NCI-H345 (cell line): Measurements from ENCODE around the gene TMEM47.

ENCODE experiments used
- DNase-seq: peaks from one replicate; lab custom pipeline; 2025; lab: John Stamatoyannopoulos, UW

The TMEM47 gene

GRCh38 chrX:34656842-34657725 is at the start of gene TMEM47:
TSS of gene TMEM47 (minus strand) at chrX:34657285. CDS start at chrX:34657029, 256 bp downstream.
- DNase-seq = peak; percentile 51

- no peak for DNase-seq
These were observed 30.0 kb upstream of the TMEM47 start for GRCh38 chrX:34687095-34687494.

GRCh38 chrX:34659575-34659974 is 2.5 kb upstream of the TMEM47 start:
- DNase-seq = no peak

GRCh38 chrX:34658326-34658725 is 1.2 kb upstream of the TMEM47 start:
- DNase-seq = no peak

DNA sequence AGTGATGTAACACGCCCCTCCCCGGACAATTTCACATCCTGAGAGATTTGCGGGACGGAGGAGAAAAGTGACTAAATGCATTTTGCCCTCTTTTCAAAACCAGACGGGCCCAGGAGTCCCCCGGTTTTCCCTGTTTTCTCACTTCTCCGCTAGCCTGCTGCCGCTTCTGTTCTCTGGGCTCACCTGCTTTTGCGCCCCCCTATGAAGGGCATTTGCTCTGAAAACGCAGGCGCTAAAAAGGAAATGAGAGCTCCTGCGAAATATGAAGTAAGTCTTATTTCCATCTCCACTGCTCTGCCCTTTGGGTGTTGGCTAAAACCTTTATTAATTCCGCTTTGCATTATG is 613 bp upstream of the TMEM47 start:
- no peak for DNase-seq

DNA sequence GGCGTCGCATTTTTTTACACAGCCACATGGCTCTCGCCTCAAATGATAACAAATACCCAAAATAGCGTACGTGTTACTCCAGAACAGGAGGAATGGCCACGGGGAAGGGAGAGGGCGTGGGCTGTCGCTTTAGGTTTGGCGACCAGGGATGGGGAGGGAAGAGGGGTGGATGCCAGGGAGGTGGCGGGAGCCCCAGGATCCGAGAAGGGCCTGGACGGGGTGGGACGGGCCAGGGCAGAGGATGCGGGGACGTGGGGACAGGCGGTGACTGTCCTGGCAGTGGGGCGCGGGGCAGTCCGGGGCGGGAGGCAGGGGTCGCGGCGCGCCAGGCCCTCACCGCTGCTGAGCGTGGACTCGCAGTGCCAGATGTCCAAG is 631 bp downstream of the TMEM47 start:
- no peak for DNase-seq

DNA sequence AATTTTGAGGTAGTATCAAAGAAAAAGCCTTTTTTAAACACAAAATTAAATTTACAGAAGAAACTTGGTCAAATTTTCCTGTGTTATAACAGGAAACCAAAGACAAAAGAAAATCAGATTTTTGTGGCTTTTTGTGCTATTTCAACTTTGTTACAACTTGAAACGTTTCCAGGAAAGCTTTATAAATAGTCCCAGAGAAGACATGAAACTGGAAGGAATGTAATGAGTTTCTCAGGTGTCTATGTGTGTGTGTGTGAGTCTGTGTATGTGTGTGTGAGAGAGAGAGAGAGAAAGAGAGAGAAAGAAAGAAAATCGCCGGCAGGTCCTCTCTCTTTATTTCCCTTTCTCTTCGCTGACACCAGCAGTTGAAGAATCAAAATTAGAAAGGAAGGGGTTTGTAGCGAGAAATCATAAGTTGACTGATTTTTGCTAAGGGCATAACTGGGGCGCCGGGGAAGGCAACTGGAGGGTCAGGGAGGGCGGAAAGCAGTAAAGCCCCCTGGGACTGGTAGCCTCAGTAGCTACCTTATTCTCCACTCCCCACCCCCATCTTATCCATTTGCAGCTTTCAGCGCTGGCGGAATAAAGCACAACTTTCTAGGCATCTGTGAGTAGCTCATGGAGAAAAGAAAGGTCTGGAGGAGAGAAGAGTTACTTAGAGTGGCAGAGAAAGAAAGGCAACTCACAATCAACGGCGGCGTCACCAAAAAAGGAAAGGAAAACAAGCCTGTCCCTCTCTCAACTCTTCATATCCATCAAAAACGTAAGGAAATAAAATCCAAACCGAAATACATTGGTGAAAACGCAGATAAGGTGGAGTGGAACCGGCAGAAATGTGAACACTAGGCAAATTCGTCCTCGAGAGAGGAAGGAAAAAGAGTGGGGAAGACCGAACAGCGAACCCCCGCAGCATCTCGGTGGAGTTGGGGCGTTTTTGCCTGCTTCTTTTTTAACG is 1.3 kb downstream of the TMEM47 start:
- no peak for DNase-seq

- no peak for DNase-seq
These were observed 2.2 kb downstream of the TMEM47 start for GRCh38 chrX:34654696-34655490.

GRCh38 chrX:34653811-34654210 is 3.3 kb downstream of the TMEM47 start:
- DNase-seq = no peak

- DNase-seq = no peak
These were observed 14.2 kb downstream of the TMEM47 start for GRCh38 chrX:34642849-34643248.

GRCh38 chrX:34638116-34638515 is 19.0 kb downstream of the TMEM47 start:
- peak; percentile 3 for DNase-seq

DNA sequence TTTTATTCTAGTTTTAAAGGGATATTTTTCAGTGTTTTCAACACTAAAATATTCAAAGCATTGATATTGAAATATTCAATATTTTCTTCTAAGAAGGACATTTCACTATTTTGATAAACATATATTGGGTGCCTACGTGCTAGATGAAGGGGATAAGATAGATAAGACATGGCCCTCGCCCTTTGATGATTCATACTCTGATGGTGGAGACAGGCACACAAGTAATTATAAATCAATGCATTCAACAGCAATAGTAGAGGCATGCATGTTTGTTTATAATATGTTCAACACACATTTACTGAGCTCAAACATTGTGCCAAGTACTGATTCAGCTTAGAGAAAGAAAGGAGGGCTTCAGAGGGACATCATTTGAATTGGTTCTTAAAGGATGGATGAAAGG is 22.7 kb downstream of the TMEM47 start:
- no peak for DNase-seq

- DNase-seq = no peak
These were observed 24.7 kb downstream of the TMEM47 start for GRCh38 chrX:34632384-34632783.

GRCh38 chrX:34631479-34632220 is 25.4 kb downstream of the TMEM47 start:
- no peak for DNase-seq

- DNase-seq = no peak
These were observed 27.5 kb downstream of the TMEM47 start for GRCh38 chrX:34629572-34629971.

GRCh38 chrX:34624416-34624815 is 32.7 kb downstream of the TMEM47 start:
- DNase-seq = no peak

DNA sequence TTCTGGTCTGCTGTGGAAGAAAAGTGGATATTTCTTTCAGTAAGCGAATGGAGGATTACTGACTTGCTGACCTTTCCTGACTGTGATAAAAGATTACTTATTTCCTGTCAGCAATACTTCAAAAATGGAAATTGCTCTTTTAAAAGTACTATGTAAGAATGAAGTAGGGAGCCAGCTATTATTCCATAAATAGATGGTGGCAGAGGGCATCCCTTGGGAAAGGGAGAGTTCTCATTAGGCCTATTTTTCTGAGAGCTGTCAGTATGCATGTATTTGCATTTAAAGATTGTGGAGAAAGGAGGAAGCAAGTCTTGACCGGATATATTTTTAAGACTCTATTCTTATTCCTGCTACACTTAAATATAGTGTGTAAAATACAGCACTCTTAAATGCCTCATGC is 37.2 kb downstream of the TMEM47 start:
- DNase-seq = no peak

- DNase-seq = no peak
These were observed 45.0 kb downstream of the TMEM47 start for GRCh38 chrX:34612036-34612435.

DNA sequence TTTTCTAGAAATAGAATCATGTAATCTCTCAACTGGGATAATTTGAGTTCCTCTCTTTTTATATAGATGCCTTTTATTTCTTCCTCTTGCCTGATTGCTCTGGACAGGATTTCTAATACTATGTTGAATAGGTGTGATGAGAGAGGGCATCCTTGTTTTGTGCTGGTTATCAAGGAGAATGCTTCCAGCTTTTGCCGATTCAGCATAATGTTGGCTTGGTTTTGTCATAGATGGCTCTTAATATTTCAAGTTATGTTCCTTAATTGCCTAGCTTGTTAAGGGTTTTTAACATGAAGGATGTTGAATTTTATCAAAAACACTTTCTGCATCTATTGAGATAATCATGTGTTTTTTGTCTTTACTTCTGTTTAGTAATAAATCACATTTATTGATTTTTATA is 58.7 kb downstream of the TMEM47 start:
- no peak for DNase-seq

GRCh38 chrX:34586936-34587335 is 70.1 kb downstream of the TMEM47 start:
- no peak for DNase-seq

- DNase-seq = no peak
These were observed 70.7 kb downstream of the TMEM47 start for GRCh38 chrX:34586346-34586911.
